ENCODE measurements around the gene PEX16.

The PEX16 gene

GRCh38 chr11:45917623-45918330, at the start of gene PEX16:
Gene PEX16 (minus strand): TSS chr11:45917877. CDS start chr11:45917811, 66 bp downstream.
- peak; percentile 93 to 98 (median 95) for DNase-seq

GRCh38 chr11:45964911-45965389, 47.3 kb upstream of the PEX16 start:
- peak; percentile 62 to 82 (median 81) for DNase-seq

- DNase-seq = no peak
Measured at GRCh38 chr11:45961751-45962240, 44.1 kb upstream of the PEX16 start.

- no peak for DNase-seq
Measured at GRCh38 chr11:45960387-45961095, 42.9 kb upstream of the PEX16 start.

- DNase-seq = no peak
Measured at GRCh38 chr11:45959851-45960250, 42.2 kb upstream of the PEX16 start.

- DNase-seq = no peak
Measured at GRCh38 chr11:45949992-45950407, 32.3 kb upstream of the PEX16 start.

GRCh38 chr11:45948356-45948755, 30.7 kb upstream of the PEX16 start:
- no peak for DNase-seq

- no peak for DNase-seq
Measured at GRCh38 chr11:45947885-45948284, 30.2 kb upstream of the PEX16 start.

- DNase-seq = no peak
Measured at GRCh38 chr11:45945397-45945999, 27.8 kb upstream of the PEX16 start.

- DNase-seq = no peak
Measured at GRCh38 chr11:45942381-45942780, 24.7 kb upstream of the PEX16 start.

GRCh38 chr11:45941285-45941684, 23.6 kb upstream of the PEX16 start:
- no peak for DNase-seq

GRCh38 chr11:45939836-45940235, 22.2 kb upstream of the PEX16 start:
- DNase-seq = no peak

GRCh38 chr11:45937916-45938315, 20.2 kb upstream of the PEX16 start:
- DNase-seq = no peak

GRCh38 chr11:45936511-45937054, 18.9 kb upstream of the PEX16 start:
- DNase-seq = no peak

- no peak for DNase-seq
Measured at GRCh38 chr11:45935349-45936064, 17.8 kb upstream of the PEX16 start.

GRCh38 chr11:45934580-45935318, 17.1 kb upstream of the PEX16 start:
- no peak for DNase-seq

- DNase-seq = no peak
Measured at GRCh38 chr11:45933846-45934579, 16.3 kb upstream of the PEX16 start.

- DNase-seq = no peak
Measured at GRCh38 chr11:45933131-45933831, 15.6 kb upstream of the PEX16 start.

GRCh38 chr11:45932217-45932616, 14.5 kb upstream of the PEX16 start:
- DNase-seq = no peak

- DNase-seq = no peak
Measured at GRCh38 chr11:45931739-45932138, 14.1 kb upstream of the PEX16 start.

Data from NCI-H1417 (cell line).